ENCODE measurements around the gene CLASRP. TPM values are rescaled to one million over a fixed set of nuclear protein-coding genes. Genes with fewer than 3 reads are reported as not detected.
A peak's percentile ranks its signal among the peaks of the same experiment; 100 is the strongest.

The CLASRP gene
- total RNA-seq, 1 experiment from 2014 or later: 38.9 TPM

DNA sequence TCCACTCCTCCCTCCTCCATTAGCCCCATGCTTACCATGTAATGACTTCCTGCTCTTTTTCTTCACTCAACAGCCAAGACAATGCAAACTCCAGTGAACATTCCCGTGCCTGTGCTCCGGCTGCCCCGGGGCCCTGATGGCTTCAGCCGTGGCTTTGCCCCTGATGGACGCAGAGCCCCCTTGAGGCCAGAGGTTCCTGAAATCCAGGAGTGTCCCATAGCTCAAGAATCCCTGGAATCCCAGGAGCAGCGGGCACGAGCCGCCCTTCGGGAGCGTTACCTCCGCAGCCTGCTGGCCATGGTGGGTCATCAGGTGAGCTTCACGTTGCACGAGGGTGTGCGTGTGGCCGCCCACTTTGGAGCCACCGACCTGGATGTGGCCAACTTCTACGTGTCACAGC, 51.2 kb downstream of the CLASRP start:
- Histone ChIP-seq H3K27me3 (ENCODE audit: low read length) (no peaks in the 10 kb centered on the region), H3K36me3 (ENCODE audit: low read depth, low read length) (no peaks in the 10 kb centered on the region; the same call in 1 of the 2 replicates), H3K79me2 (ENCODE audit: low read length) (peaks cover 22% of the 10 kb centered on the region), H3K9ac (ENCODE audit: low read length) (no peak overlapping the region), H3F3A (ENCODE audit: low read length, unreplicated experiment) (no peaks in the 10 kb centered on the region), H3K9me3 (ENCODE audit: low read length) (no peaks in the 10 kb centered on the region), H3K4me3 (ENCODE audit: low read length) (no peak overlapping the region), H3K27ac (ENCODE audit: low read length) (no peak overlapping the region), H3K4me1 (ENCODE audit: insufficient read depth, low read length) (peaks cover 11% of the 10 kb centered on the region), H4K20me1 (ENCODE audit: low read length) (no peaks in the 10 kb centered on the region), H3K9me2 (replicated peaks; ENCODE audit: low read length) (no peaks in the 10 kb centered on the region), H2AFZ (ENCODE audit: low read length) (no peak overlapping the region), H3K4me2 (ENCODE audit: low read length) (no peak overlapping the region)
- DNase-seq (no peak), ATAC-seq (no peak)
- BruUV-seq (replicated peaks): no TSS peak
- ChIA-PET CTCF (interaction anchor here (1.1 kb wide), 1 partner anchor 52 kb away, joined by 3 read pairs; no protein-coding TSS in a partner anchor), POLR2A (ENCODE audit: unreplicated experiment) (no interaction called here)
- TF ChIP-seq EZH2 (IDR thresholded peaks at IDR 0.05; ENCODE audit: low read length, unreplicated experiment) (no peak), EZH2phosphoT487 (IDR thresholded peaks at IDR 0.05; ENCODE audit: borderline replicate concordance, low read length) (no peak)
- TF ChIP-seq, protein P1, sequence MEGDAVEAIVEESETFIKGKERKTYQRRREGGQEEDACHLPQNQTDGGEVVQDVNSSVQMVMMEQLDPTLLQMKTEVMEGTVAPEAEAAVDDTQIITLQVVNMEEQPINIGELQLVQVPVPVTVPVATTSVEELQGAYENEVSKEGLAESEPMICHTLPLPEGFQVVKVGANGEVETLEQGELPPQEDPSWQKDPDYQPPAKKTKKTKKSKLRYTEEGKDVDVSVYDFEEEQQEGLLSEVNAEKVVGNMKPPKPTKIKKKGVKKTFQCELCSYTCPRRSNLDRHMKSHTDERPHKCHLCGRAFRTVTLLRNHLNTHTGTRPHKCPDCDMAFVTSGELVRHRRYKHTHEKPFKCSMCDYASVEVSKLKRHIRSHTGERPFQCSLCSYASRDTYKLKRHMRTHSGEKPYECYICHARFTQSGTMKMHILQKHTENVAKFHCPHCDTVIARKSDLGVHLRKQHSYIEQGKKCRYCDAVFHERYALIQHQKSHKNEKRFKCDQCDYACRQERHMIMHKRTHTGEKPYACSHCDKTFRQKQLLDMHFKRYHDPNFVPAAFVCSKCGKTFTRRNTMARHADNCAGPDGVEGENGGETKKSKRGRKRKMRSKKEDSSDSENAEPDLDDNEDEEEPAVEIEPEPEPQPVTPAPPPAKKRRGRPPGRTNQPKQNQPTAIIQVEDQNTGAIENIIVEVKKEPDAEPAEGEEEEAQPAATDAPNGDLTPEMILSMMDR (conservative IDR thresholded peaks at IDR 0.05; ENCODE audit: low read depth, low read length): no peak; the same call in 1 of the 2 replicates
- intact Hi-C loops (cut with micrococcal nuclease): loop anchor here (5.0 to 10.0 kb wide), 3 partner anchors 37 to 245 kb away; partner anchors contain the start of genes BLOC1S3 and TRAPPC6A

DNA sequence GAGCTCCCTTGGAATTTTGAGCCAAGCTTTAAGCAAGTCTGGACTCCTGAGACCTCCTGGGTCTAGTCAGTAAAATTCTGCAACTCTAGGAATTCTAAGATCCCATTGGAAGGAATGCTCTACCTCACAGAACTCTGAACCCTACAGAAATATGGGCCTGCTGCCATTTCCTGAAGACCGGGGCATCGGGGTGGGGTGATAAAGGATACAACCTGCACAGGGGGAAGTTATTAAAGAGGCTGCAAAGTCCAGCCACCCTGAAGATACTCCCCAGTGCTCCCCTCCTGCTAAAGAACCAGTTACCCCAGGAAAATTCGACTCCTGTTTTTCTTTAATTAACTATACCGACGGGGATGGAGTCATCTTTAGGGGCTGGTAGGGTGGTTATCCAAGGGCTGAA, 51.8 kb downstream of the CLASRP start:
- CTCF ChIA-PET: no interaction called here

More for the DNA sequence above, 51.8 kb downstream of the CLASRP start:
- ATAC-seq: no peak
- H3K4me2 ChIP-seq (ENCODE audit: low read length): peak overlapping the region; percentile 91; the same call in 1 of the 2 replicates
- H3K9me3 ChIP-seq (ENCODE audit: low read length): no peaks in the 10 kb centered on the region
- no peaks in the 10 kb centered on the region for H3K9me2 ChIP-seq (replicated peaks; ENCODE audit: low read length)
- H2AFZ ChIP-seq (ENCODE audit: low read length): no peak overlapping the region
- peaks cover 11% of the 10 kb centered on the region for H3K4me1 ChIP-seq (ENCODE audit: insufficient read depth, low read length)
- no peak overlapping the region for H3K27ac ChIP-seq (ENCODE audit: low read length)
- no peak for DNase-seq
- H3F3A ChIP-seq (ENCODE audit: low read length, unreplicated experiment): no peaks in the 10 kb centered on the region
- intact Hi-C loops (cut with micrococcal nuclease): loop anchor here (5.0 to 10.0 kb wide), 3 partner anchors 37 to 244 kb away; partner anchors contain the start of genes BLOC1S3 and TRAPPC6A
- H3K36me3 ChIP-seq (ENCODE audit: low read depth, low read length): no peaks in the 10 kb centered on the region; the same call in 1 of the 2 replicates
- TF ChIP-seq EZH2 (IDR thresholded peaks at IDR 0.05; ENCODE audit: low read length, unreplicated experiment): no peak
- TF ChIP-seq, protein P1 (conservative IDR thresholded peaks at IDR 0.05; ENCODE audit: low read depth, low read length): no peak
- TF ChIP-seq EZH2phosphoT487 (IDR thresholded peaks at IDR 0.05; ENCODE audit: borderline replicate concordance, low read length): no peak
- no peak overlapping the region for H3K9ac ChIP-seq (ENCODE audit: low read length)
- H3K27me3 ChIP-seq (ENCODE audit: low read length): no peaks in the 10 kb centered on the region
- H3K4me3 ChIP-seq (ENCODE audit: low read length): no peak overlapping the region; the same call in 1 of the 2 replicates
- POLR2A ChIA-PET (ENCODE audit: unreplicated experiment): no interaction called here
- H3K79me2 ChIP-seq (ENCODE audit: low read length): peaks cover 28% of the 10 kb centered on the region
- H4K20me1 ChIP-seq (ENCODE audit: low read length): no peaks in the 10 kb centered on the region
- BruUV-seq (replicated peaks): no TSS peak

Measured in PC-3 (cell line).